HG02588 (cell line): ENCODE measurements around the gene SART3.
"Not testable (repeated sequence)": the region's sequence is repeated elsewhere in the genome, so short reads cannot be mapped to it uniquely, and the experiment has no call there.

Source experiments
- ATAC-seq: cut with Tn5 transposase; IDR thresholded peaks from one replicate; pipeline ENCODE4 v1.9.1; 2021; ENCODE audit warnings: mild to moderate bottlenecking, moderate library complexity; ENCODE audit not compliant: unreplicated experiment

SART3 gene

GRCh38 chr12:108498136-108498535 is 62.8 kb downstream of the SART3 start:
- ATAC-seq = no peak

- no peak for ATAC-seq
Measured at GRCh38 chr12:108495823-108496579, 65.0 kb downstream of the SART3 start.

- no peak for ATAC-seq
Measured at GRCh38 chr12:108495054-108495453, 65.9 kb downstream of the SART3 start.

- ATAC-seq = no peak
Measured at GRCh38 chr12:108491256-108491655, 69.7 kb downstream of the SART3 start.

- not testable (repeated sequence) for ATAC-seq
Measured at GRCh38 chr12:108487029-108487428, 73.9 kb downstream of the SART3 start.

GRCh38 chr12:108485371-108485770 is 75.6 kb downstream of the SART3 start:
- ATAC-seq = not testable (repeated sequence)

- no peak for ATAC-seq
Measured at GRCh38 chr12:108484845-108485244, 76.1 kb downstream of the SART3 start.

GRCh38 chr12:108484431-108484830 is 76.5 kb downstream of the SART3 start:
- no peak for ATAC-seq

GRCh38 chr12:108483213-108484059 is 77.5 kb downstream of the SART3 start:
- ATAC-seq = no peak

GRCh38 chr12:108482717-108483212 is 78.2 kb downstream of the SART3 start:
- ATAC-seq = no peak

- no peak for ATAC-seq
Measured at GRCh38 chr12:108479364-108480070, 81.5 kb downstream of the SART3 start.

- no peak for ATAC-seq
Measured at GRCh38 chr12:108478611-108479206, 82.3 kb downstream of the SART3 start.

- ATAC-seq = no peak
Measured at GRCh38 chr12:108477881-108478259, 83.1 kb downstream of the SART3 start.

GRCh38 chr12:108477055-108477880 is 83.7 kb downstream of the SART3 start:
- ATAC-seq = no peak

GRCh38 chr12:108475396-108475795 is 85.6 kb downstream of the SART3 start:
- no peak for ATAC-seq

GRCh38 chr12:108473400-108474055 is 87.4 kb downstream of the SART3 start:
- ATAC-seq = no peak
